HG03558 (cell line): ENCODE measurements around the gene TRPT1.

ENCODE experiments used
- ATAC-seq: cut with Tn5 transposase; IDR thresholded peaks from one replicate; pipeline ENCODE4 v1.9.1; 2021; ENCODE audit warnings: moderate number of reproducible peaks; ENCODE audit not compliant: unreplicated experiment; ENCODE audit errors: extremely low read depth

Gene TRPT1

GRCh38 chr11:64185175-64185692, 40.8 kb downstream of the TRPT1 start:
- no peak for ATAC-seq

GRCh38 chr11:64183890-64184289, 42.1 kb downstream of the TRPT1 start:
- ATAC-seq: no peak

DNA sequence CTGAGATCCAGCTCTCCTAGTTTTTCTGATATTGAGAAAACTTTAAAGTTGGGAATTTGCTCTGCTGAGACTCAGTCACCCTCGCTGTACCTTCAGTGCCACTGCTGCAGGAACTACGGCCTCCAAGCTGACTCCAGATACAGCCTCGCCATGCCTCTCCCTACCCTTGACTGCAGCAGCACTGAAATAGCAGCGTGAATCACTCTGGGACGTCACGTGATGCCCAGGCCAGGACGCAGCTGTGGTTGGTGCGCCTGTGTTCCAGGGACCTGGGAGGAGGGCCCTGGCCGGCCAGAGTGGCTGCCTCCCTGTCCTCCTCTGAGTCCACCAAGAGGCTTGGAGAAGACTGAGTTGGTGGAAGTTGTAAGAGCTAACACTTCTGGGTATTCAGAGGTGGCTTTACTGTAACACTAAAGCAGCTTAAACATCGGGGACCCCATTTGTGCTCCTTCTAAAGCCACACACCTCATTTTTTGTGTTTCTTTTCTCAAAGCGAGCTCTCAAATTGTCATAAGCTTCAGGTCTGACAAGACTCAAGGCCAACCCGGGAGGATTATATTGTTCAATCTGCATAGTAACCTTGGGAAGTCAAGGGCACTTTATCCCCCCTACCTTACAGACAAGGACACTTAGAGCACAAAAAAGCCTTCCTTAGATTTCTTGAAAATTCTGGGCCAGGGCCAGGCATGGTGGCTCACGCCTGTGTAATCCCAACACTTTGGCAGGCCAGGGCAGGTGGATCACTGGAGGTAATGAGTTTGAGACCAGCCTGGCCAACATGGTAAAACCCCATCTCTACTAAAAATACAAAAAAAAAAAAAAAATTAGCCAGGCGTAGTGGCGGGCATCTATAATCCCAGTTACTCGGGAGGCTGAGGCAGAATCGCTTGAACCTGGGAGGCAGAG, 44.2 kb downstream of the TRPT1 start:
- no peak for ATAC-seq

DNA sequence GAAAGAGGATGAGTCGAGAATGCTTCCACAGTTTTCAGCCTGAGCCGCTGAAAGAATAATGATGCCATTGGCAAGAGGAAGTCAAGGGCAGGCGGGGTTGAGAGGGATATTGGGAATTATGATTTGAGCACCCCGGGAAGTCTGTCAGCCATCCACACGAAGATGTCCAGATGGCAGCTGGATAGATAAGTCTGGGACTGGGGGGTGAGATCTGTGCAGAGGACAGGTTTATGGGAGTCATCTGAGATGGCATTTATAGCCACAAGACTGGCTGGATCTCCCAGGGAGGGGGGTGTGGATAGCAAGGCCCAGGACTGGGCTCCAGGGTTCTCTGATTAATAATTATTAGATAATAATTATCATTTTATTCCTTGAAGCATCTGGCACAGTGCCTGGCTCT, 45.1 kb downstream of the TRPT1 start:
- no peak for ATAC-seq

DNA sequence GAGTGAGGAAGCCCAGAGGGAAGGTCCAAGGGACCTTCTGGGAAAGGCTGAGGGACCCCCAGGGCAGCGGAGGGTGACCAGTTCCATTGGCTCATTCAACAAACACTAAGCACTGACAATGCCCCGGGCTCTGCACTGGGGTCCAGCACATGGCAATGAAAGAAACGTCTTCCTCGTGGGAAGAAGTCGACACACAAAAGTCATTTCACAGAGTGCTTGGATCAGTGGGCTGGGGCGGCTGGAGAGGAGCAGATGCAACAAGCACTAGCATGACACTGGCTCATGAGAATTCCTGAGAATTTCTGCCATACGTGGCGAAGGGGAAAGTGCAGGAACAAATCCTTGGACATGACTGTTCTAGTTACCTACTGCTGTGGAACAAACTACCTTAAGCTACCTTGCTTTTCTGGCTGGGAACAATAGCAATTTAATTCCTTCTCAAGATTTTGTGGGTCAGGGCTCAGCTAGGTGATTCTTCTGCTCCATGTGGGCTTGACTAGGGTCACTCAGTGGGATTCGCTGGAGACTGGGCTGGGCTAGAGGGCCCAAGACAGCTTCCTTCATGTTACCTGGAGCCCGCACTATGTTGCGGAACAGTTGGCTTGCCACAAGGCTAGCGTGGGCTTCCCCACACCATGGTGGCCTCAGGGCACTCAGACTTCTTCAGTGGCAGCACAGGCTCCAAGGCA, 46.9 kb downstream of the TRPT1 start:
- ATAC-seq: no peak

GRCh38 chr11:64178203-64178602, 47.8 kb downstream of the TRPT1 start:
- no peak for ATAC-seq

- ATAC-seq: no peak
These were observed 49.2 kb downstream of the TRPT1 start for GRCh38 chr11:64176751-64177150.
